C4-2B (cell line): ENCODE results near the gene FES.

ENCODE experiments used
- CTCF ChIP-seq: fragments of 450-650 bp; conservative IDR thresholded peaks from 2 replicates; pipeline ENCODE4 v1.5.1; 2017; ENCODE audit warnings: mild to moderate bottlenecking
- ZFX ChIP-seq: fragments of 450-650 bp; IDR thresholded peaks from 2 replicates; pipeline ENCODE4 v1.6.1; 2017

- TF ChIP-seq CTCF (no peak), ZFX (no peak)
Observed at GRCh38 chr15:90875549-90875981, 8.7 kb upstream of the FES start.
